ENCODE data around the gene CLRN2. TPM values are rescaled to one million over a fixed set of nuclear protein-coding genes. Genes with fewer than 3 reads are reported as not detected.

CLRN2 gene
- polyA plus RNA-seq, 3 donors from 2014 or later: not detected

DNA sequence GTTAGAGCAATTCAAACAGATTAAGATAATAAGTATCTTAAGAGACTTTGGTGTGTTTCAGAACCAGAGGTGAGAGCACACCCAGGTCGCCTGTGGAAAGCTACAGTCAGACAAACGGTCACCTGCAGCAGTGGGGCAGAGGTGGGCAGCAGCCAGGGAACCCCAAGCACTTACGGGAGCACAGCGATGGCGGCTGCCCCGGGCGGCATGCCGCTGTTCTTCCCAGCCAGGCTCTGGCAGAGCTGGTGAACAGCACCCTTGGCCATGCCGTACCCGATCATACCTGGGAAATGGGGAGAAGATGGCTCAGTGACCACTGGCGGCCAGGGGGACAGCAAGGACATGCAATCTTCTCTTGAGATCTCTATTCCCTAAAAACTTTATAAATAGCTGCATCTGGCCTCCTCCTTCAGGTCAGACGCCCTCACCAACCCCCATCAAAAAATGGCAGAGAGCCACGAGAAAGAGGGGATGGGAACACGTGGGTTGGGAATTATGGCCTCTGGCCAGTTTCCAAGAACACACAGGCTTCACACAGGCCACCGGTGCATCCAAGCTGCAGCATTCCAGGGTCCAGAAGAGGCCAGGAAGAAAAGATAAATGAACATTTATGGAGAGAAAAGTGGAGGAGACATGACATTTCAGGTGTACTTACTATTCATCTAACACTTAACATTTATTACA lies 22.8 kb upstream of the CLRN2 start:
- Mint-ChIP-seq H3K36me3 (peaks cover 0 to 24% (median 14%) of the 10 kb centered on the region in 3 donors), H3K27me3 (ENCODE audit: low read depth in 3 of 3) (no peaks in the 10 kb centered on the region), H3K4me1 (no peaks in the 10 kb centered on the region), H3K4me3 (no peak overlapping the region), H3K9me3 (no peaks in the 10 kb centered on the region), H3K27ac (no peak overlapping the region)
- DNase-seq: no peak

DNA sequence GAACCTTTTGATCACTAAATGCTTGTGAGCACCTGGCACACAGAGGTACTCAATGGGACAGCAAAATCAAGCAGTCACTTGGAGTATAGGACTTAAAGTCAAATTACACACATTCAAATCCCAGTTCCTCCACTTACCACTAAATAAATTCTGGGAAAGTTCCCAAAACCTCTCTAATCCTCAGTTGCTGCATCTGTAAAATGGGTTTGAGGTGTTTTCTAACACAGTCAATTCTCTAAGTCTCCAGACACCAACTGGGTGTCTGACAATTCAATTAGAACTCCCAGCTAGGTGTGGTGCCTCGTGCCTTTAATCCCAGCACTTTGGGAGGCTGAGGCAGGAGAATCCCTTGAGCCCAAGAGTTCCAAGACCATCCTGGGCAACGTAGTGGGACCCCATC lies 22.1 kb upstream of the CLRN2 start:
- H3K4me3 Mint-ChIP-seq: no peak overlapping the region
- H3K27me3 Mint-ChIP-seq (ENCODE audit: low read depth in 3 of 3): no peaks in the 10 kb centered on the region
- no peaks in the 10 kb centered on the region for H3K4me1 Mint-ChIP-seq
- no peak overlapping the region for H3K27ac Mint-ChIP-seq
- no peaks in the 10 kb centered on the region for H3K9me3 Mint-ChIP-seq
- DNase-seq: no peak
- peaks cover 0 to 24% (median 16%) of the 10 kb centered on the region in 3 donors for H3K36me3 Mint-ChIP-seq

DNA sequence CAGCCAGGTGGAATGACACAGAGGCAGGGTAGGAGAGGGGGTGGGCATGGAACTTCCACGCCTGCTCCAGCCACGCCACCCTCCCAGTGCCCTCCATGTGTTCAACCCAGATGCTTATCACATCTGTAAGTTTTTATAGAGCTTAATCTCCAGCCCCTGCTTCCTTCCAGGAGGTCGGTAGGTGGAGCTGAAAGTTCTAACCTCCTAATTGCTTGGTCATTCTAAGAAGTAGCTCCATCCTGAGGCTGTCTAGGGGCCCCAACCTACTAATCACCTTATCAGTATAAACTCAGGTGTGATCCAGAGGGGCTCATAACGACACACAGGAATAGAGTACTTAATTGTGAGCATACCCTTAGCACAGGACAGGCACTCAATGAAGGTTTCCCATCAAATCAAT lies 21.3 kb upstream of the CLRN2 start:
- Mint-ChIP-seq H3K36me3 (peaks cover 0 to 20% (median 13%) of the 10 kb centered on the region in 3 donors), H3K4me1 (no peaks in the 10 kb centered on the region), H3K9me3 (no peaks in the 10 kb centered on the region), H3K27ac (no peak overlapping the region), H3K4me3 (no peak overlapping the region), H3K27me3 (ENCODE audit: low read depth in 3 of 3) (no peaks in the 10 kb centered on the region)
- no peak for DNase-seq

DNA sequence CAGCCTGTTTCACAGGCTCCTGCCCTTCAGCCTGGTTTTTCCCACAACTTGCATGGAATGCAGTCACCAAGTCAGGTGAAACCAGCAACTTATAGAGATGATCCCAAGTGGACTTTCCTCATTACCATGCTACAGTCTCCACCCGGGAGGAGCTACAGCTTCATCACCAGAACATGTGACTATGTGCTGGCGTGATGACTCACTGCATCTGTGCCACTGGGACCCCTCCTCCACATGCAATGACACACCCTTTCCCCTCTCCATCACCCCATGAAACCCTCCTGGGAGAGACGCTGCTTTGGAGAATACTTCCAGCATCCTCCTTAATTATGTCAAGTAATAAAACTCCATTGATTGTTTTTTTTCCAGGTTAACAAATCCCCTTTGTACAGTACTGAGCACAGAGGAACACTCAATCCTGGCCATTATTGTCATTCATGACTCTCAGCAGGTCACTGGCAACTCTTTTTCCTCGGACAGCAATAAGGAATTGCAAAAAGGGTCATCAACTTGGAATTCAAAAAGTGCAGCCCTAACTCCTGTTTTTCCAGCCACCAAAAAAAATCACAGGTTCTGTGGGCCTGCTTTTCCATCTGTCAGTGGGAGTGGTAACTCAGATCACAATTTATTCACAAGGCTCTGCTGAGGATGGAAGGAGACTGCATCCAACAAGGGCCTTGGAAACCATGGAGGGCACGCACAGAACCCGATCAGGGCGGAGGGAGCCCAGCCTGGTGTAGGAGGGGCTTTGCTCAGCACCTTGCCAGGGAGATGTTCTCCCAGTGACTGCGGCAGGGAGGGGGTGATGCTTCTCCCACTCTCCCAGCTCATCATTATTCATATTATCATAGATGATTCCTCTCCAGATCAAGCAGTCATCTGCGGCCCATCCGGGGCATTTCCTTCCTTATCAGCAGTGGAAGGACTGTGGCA lies 20.4 kb upstream of the CLRN2 start:
- peaks cover 0 to 19% (median 12%) of the 10 kb centered on the region in 3 donors for H3K36me3 Mint-ChIP-seq

GRCh38 chr4:17497890-17498523 lies 17.0 kb upstream of the CLRN2 start:
- peaks cover 4 to 26% (median 14%) of the 10 kb centered on the region in 3 donors for H3K36me3 Mint-ChIP-seq
- no peaks in the 10 kb centered on the region for H3K27me3 Mint-ChIP-seq (ENCODE audit: low read depth in 3 of 3)
- no peak overlapping the region for H3K27ac Mint-ChIP-seq
- H3K4me3 Mint-ChIP-seq: no peak overlapping the region
- peaks cover 0 to 9% of the 10 kb centered on the region in 2 donors for H3K4me1 Mint-ChIP-seq
- H3K9me3 Mint-ChIP-seq: no peaks in the 10 kb centered on the region
- no peak for DNase-seq

More for the DNA sequence above, 20.4 kb upstream of the CLRN2 start:
- Mint-ChIP-seq H3K27ac (no peak overlapping the region), H3K4me1 (no peaks in the 10 kb centered on the region), H3K9me3 (no peaks in the 10 kb centered on the region), H3K4me3 (no peak overlapping the region), H3K27me3 (ENCODE audit: low read depth in 3 of 3) (no peaks in the 10 kb centered on the region)
- DNase-seq: no peak

DNA sequence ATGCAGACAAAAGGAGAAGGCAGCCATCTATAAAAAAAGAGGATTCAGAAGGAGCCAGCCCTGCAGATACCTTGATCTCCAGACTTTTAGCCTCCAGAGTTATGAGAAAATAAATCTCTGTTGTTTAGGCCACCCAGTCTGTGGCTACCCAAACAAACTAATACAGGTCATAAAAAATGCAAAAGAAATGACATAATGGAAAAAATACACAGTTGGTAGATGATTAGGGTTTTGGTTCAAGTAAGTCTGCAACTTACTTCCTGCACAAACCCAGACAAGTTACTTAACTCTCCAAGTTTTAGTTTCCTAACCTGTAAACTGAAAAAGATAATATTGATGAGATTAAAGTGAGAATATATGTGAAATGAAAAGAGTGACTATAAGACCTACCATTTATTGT lies 14.4 kb upstream of the CLRN2 start:
- H3K27ac Mint-ChIP-seq: no peak overlapping the region
- peaks cover 9 to 35% (median 16%) of the 10 kb centered on the region in 3 donors for H3K36me3 Mint-ChIP-seq

GRCh38 chr4:17502756-17503155 lies 12.2 kb upstream of the CLRN2 start:
- Mint-ChIP-seq H3K27ac (peak overlapping the region in 1 of 6 donors; percentile 21), H3K4me1 (peaks cover 0 to 9% of the 10 kb centered on the region in 2 donors), H3K9me3 (no peaks in the 10 kb centered on the region), H3K4me3 (no peak overlapping the region), H3K36me3 (peaks cover 11 to 38% (median 15%) of the 10 kb centered on the region in 3 donors), H3K27me3 (ENCODE audit: low read depth in 3 of 3) (no peaks in the 10 kb centered on the region)
- DNase-seq: no peak

More for the DNA sequence above, 14.4 kb upstream of the CLRN2 start:
- no peaks in the 10 kb centered on the region for H3K27me3 Mint-ChIP-seq (ENCODE audit: low read depth in 3 of 3)
- H3K4me1 Mint-ChIP-seq: peaks cover 0 to 9% of the 10 kb centered on the region in 2 donors
- H3K9me3 Mint-ChIP-seq: no peaks in the 10 kb centered on the region
- no peak overlapping the region for H3K4me3 Mint-ChIP-seq
- DNase-seq: no peak

GRCh38 chr4:17504081-17504480 lies 10.9 kb upstream of the CLRN2 start:
- H3K36me3 Mint-ChIP-seq: peaks cover 11 to 34% (median 13%) of the 10 kb centered on the region in 3 donors
- H3K9me3 Mint-ChIP-seq: no peaks in the 10 kb centered on the region
- no peaks in the 10 kb centered on the region for H3K27me3 Mint-ChIP-seq (ENCODE audit: low read depth in 3 of 3)
- no peak overlapping the region for H3K27ac Mint-ChIP-seq
- no peak for DNase-seq
- H3K4me3 Mint-ChIP-seq: no peak overlapping the region
- peaks cover under 1 to 9% of the 10 kb centered on the region in 2 donors for H3K4me1 Mint-ChIP-seq

DNA sequence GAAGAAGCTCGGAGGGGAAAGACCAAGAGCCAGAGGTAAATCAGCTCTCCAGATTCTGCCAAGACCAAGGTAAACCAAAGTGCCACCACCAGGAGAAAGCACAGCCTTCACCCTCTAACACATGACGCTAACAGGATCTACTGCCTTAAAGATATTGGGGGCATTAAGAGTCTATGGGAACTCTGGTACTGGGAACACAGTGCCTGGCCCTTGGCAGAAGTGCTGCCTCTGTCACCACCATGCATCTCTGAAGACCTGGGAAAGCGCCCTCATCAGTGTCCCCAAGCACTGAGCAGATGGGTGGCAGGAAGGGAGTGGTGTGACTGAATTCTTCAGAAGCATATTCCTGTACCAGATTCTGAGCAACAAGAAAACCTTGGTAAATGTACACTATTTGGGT lies 4.4 kb upstream of the CLRN2 start:
- Mint-ChIP-seq H3K4me3 (peak overlapping the region; percentile 30 to 97 (median 95)), H3K27ac (peak overlapping the region in 3 of 6 donors; percentile 32 to 58 (median 33)), H3K36me3 (peaks cover 0 to 3% (median 2%) of the 10 kb centered on the region in 3 donors), H3K9me3 (no peaks in the 10 kb centered on the region), H3K27me3 (ENCODE audit: low read depth in 3 of 3) (peaks cover 0 to 4% (median 1%) of the 10 kb centered on the region in 3 donors), H3K4me1 (peaks cover 29 to 38% of the 10 kb centered on the region in 2 donors)
- DNase-seq: no peak

DNA sequence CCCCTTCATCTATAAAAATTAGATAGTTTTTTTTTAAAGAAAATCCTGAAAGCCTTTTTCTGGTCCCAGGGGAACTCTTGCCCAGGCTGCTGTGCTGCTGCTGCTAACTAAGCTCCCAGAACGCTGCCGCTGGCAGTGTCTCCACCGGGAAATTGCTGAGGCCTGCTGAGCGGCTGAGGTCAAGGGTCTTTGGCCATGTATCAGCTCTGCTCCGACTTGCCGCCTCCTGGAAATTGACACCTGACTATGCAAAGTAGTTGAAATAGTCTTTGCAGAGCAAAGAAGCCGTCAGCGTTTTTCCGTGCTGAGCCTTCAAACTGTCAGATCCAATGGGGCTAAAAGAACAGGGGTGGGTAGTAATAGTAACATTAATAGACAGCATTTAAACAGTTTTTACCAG lies 3.9 kb upstream of the CLRN2 start:
- peaks cover 29 to 38% of the 10 kb centered on the region in 2 donors for H3K4me1 Mint-ChIP-seq
- peaks cover 0 to 3% (median 0%) of the 10 kb centered on the region in 3 donors for H3K36me3 Mint-ChIP-seq
- H3K27ac Mint-ChIP-seq: peak overlapping the region in 3 of 6 donors; percentile 58 to 71 (median 71)
- no peak for DNase-seq
- peak overlapping the region; percentile 92 to 97 (median 95) for H3K4me3 Mint-ChIP-seq
- H3K27me3 Mint-ChIP-seq (ENCODE audit: low read depth in 3 of 3): peaks cover 0 to 5% (median 4%) of the 10 kb centered on the region in 3 donors
- no peaks in the 10 kb centered on the region for H3K9me3 Mint-ChIP-seq

DNA sequence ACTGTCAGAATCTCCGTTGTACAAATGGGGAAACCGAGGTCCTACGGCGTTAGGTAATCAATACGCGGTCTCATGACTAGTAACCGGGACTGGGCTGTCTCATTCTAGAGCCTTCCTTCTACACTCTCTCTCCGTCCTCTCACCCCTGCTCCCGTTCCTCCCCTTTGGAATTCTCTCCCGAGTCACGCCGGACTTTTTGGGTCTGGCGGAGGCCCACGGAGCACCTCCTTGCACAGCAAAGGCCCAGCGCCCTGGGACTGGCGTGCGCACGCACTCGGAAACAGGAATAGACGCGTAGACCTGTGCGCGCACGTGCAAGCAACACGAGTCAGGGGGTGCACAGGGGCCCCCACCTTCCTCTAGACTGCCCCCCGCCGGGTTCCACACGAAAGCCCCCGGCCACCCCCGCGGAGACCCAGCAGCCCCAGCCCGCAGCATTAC lies 3.4 kb upstream of the CLRN2 start:
- Mint-ChIP-seq H3K27me3 (ENCODE audit: low read depth in 3 of 3) (peaks cover 0 to 5% (median 4%) of the 10 kb centered on the region in 3 donors), H3K4me1 (peaks cover 29 to 38% of the 10 kb centered on the region in 2 donors), H3K36me3 (peaks cover 0 to 3% (median 0%) of the 10 kb centered on the region in 3 donors), H3K4me3 (peak overlapping the region; percentile 92 to 97 (median 95)), H3K9me3 (no peaks in the 10 kb centered on the region), H3K27ac (peak overlapping the region in 5 of 6 donors; percentile 35 to 79 (median 71))
- DNase-seq: peak in 1 of 3 donors; percentile 2

DNA sequence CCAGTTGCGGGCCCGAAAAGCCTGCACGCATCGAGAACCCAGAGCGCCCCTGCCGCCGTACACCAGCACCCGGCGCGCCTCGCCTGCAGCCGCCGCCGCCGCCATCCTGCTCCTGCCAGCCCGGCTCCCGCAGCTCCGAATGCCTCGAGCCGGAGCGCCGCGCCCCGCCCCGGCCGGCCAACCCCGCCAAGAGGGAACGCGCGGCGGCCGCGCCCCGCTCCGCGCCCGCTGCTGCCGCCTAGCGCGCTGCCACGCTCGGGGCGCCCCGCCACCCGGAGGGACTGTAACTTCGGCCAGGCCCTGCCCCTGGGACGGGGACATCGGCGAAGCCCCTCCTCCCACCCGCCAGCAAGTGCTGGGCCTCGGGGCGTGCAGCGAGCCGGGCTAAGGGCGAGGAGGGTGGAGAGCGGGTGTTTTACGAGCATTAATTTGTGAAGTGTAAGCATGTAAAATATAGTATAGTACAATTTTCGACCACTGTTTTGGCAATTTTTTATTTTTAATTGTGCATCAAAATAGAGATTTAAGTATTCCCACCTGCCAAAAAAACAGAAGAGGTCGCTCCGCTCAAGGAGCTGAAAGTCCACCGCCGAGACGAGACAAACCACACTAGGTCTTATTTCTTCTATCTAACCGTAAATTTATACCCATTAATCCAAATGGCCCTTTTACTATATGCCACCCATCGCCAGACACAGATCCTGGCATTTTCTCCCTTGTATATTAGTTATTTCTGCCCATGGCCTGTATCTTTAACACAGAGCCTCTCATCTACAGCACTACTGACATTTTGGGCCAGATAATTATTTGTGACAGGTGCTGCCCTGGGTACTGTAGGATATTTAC lies 2.8 kb upstream of the CLRN2 start, which contains the start of gene QDPR:
Gene QDPR (minus strand): TSS at position 141 of the 846 bp plus-strand sequence. CDS start 36 bp downstream, at position 105.
- Mint-ChIP-seq H3K27me3 (ENCODE audit: low read depth in 3 of 3) (peaks cover 0 to 6% (median 5%) of the 10 kb centered on the region in 3 donors), H3K36me3 (no peaks in the 10 kb centered on the region), H3K27ac (peak within 1 kb of the TSS; percentile 3 to 79 (median 64)), H3K9me3 (no peaks in the 10 kb centered on the region), H3K4me1 (peaks cover 29 to 38% of the 10 kb centered on the region in 2 donors), H3K4me3 (peak within 1 kb of the TSS; percentile 92 to 97 (median 95))
- DNase-seq: peak; percentile 61 to 65 (median 64)
